MM.1S (cell line): ENCODE measurements around the gene HOXD4.

Experiments used
- DNase-seq: peaks from one replicate; pipeline ENCODE4 v3.0.0-alpha.2; 2015
- H2AFZ ChIP-seq: fragments of 300-600 bp; sonication (generic); 2 replicates; pipeline ENCODE4 v1.6.0; 2016; ENCODE audit warnings: antibody characterized with exemption, low read length
- H3F3A ChIP-seq: fragments of 300-600 bp; sonication (generic); 2 replicates; pipeline ENCODE4 v1.6.1; 2016; ENCODE audit warnings: mild to moderate bottlenecking, antibody characterized with exemption, low read length, moderate library complexity, mixed read lengths; ENCODE audit not compliant: insufficient read depth
- H3K27ac ChIP-seq: fragments of 300-600 bp; sonication (generic); 2 replicates; pipeline ENCODE4 v1.5.1; 2016; ENCODE audit warnings: mild to moderate bottlenecking, low read length
- H3K27me3 ChIP-seq: fragments of 300-600 bp; sonication (generic); replicated peaks from 2 replicates; pipeline ENCODE4 v1.6.0; 2016; ENCODE audit warnings: low read length; ENCODE audit not compliant: insufficient read depth
- H3K36me3 ChIP-seq: fragments of 300-600 bp; sonication (generic); replicated peaks from 2 replicates; pipeline ENCODE4 v1.6.1; 2016; ENCODE audit warnings: mild to moderate bottlenecking, low read length, mixed read lengths; ENCODE audit not compliant: insufficient read depth
- H3K4me1 ChIP-seq: fragments of 300-600 bp; sonication (generic); 2 replicates; pipeline ENCODE4 v1.6.1; 2016; ENCODE audit warnings: low read length, mixed read lengths
- H3K4me2 ChIP-seq: fragments of 300-600 bp; sonication (generic); 2 replicates; pipeline ENCODE4 v1.6.0; 2016; ENCODE audit warnings: low read depth, low read length
- H3K4me3 ChIP-seq: fragments of 300-600 bp; sonication (generic); 2 replicates; pipeline ENCODE4 v1.5.1; 2016; ENCODE audit warnings: low read length, mixed read lengths
- H3K79me2 ChIP-seq: fragments of 300-600 bp; sonication (generic); 2 replicates; pipeline ENCODE4 v1.6.1; 2016; ENCODE audit warnings: mixed run types, low read length, mixed read lengths
- H3K9ac ChIP-seq: fragments of 300-600 bp; sonication (generic); 2 replicates; pipeline ENCODE4 v1.6.1; 2016; ENCODE audit warnings: low read length, mixed read lengths
- H3K9me2 ChIP-seq: fragments of 300-600 bp; sonication (generic); replicated peaks from 2 replicates; pipeline ENCODE4 v1.6.1; 2016; ENCODE audit warnings: mild to moderate bottlenecking, low read length, mixed read lengths; ENCODE audit not compliant: insufficient read depth
- H3K9me3 ChIP-seq: fragments of 300-600 bp; sonication (generic); replicated peaks from 2 replicates; pipeline ENCODE4 v1.6.1; 2016; ENCODE audit warnings: mild to moderate bottlenecking, low read length, mixed read lengths; ENCODE audit not compliant: insufficient read depth
- H4K20me1 ChIP-seq: fragments of 300-600 bp; sonication (generic); 2 replicates; pipeline ENCODE4 v1.6.1; 2016; ENCODE audit warnings: mild to moderate bottlenecking, low read length, moderate library complexity, mixed read lengths; ENCODE audit not compliant: insufficient read depth
- EZH2 ChIP-seq: fragments of 300-600 bp; sonication (generic); optimal IDR thresholded peaks from 2 replicates; pipeline ENCODE3; 2017; ENCODE audit warnings: low read depth, mild to moderate bottlenecking, antibody characterized with exemption, low read length, mixed read lengths
- EZH2phosphoT487 ChIP-seq: fragments of 300-600 bp; sonication (generic); IDR thresholded peaks from 2 replicates; pipeline ENCODE4 v1.6.1; 2018; ENCODE audit warnings: antibody characterized with exemption, low read length
- TF ChIP-seq, protein P1 (sequence below): fragments of 300-600 bp; sonication (generic); IDR thresholded peaks from 2 replicates; pipeline ENCODE4 v1.5.1; 2016; ENCODE audit warnings: antibody characterized with exemption, low read length, mixed read lengths

Gene HOXD4

DNA sequence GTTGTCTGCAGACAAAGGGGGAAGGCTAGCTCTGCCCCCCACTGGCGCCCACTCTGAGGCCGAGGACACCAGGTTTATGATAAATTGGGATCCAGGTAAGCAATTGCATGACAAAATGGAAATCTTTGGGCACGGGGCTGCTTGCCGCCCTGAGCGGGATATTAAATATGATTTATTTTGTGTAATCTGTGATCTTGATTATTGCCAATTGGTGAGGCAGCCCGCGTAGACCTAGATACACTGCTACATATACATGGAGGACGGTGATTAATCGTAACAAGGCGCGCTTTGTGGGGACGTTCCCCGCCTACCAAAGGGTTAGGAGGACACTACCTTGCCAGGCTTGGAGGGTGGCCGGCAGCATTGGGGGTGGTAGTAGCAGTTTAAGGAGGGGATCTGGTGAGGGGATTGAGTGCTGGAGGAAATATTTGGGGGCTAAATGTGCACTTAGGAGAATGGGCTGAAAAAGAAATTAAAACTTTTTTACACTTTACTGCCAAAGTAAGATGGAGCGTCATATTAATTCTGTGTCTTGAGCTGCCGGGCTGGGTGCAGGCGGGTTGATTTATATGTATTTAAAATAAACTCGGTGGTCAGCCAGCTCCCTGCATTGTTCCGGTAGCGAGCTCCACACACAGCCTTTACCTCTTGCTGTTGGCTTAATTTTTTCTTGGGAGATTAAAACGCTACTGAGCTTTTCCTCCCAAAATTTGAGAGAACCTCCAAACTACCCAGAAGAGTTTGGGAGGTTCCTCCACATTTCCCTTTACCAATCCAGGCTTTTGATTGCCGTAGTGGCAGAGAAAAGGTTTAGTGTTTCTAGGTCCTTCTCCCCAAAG lies 9.9 kb downstream of the HOXD4 start:
- peaks cover 8% of the 10 kb centered on the region; the same call in 1 of the 2 replicates for H3K27me3 ChIP-seq
- H3K4me3 ChIP-seq, result no peak overlapping the region
- H3K9ac ChIP-seq, result no peak overlapping the region

DNA sequence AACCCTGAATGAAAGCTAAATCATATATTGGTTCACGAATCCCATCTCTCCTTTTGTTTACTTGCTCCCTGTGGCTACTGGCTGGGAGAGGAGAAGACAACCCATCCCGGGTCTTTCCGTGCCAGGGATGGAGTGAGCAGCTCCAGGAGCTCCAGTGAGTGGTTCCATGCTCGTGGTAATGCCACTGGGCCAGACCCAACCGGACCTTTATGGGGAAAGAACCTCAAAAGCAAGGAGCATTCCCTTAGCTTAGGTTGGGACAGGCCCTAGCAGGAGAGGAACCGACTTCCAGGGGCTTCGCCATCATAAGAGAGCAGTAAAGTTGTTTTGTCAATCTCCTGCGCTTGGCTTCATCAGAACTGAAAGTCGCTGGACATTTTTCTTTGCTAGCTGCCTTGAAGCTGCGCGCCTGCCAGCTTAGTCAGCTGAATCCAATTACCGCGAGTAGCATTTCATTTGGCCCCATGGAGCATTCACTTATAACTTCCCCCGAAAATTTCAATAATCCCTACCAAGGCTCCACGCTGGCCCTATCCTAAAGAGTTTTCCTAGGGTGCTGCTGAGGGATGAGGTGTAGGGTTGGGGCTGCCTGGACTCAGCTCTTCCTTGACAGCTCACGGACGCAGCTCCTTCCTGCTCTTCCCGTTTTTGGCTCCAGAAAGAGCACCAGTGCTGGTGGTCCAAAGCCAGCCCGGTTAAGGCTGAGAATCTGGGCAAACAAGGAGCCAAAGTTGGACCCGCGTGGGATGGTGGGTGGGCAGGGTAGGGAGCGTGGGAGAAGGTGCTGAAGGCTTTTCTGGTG lies 10.7 kb downstream of the HOXD4 start:
- Histone ChIP-seq H3K9me2 (no peaks in the 10 kb centered on the region), H3K9ac (no peak overlapping the region), H3K4me2 (no peak overlapping the region), H3K9me3 (no peaks in the 10 kb centered on the region), H3F3A (no peaks in the 10 kb centered on the region), H4K20me1 (no peaks in the 10 kb centered on the region), H3K36me3 (no peaks in the 10 kb centered on the region), H3K4me3 (no peak overlapping the region), H3K79me2 (no peaks in the 10 kb centered on the region), H3K27ac (no peak overlapping the region), H3K27me3 (peaks cover 8% of the 10 kb centered on the region; the same call in 1 of the 2 replicates), H3K4me1 (no peaks in the 10 kb centered on the region), H2AFZ (no peak overlapping the region)
- TF ChIP-seq EZH2 (no peak), EZH2phosphoT487 (no peak)
- TF ChIP-seq, protein P1, sequence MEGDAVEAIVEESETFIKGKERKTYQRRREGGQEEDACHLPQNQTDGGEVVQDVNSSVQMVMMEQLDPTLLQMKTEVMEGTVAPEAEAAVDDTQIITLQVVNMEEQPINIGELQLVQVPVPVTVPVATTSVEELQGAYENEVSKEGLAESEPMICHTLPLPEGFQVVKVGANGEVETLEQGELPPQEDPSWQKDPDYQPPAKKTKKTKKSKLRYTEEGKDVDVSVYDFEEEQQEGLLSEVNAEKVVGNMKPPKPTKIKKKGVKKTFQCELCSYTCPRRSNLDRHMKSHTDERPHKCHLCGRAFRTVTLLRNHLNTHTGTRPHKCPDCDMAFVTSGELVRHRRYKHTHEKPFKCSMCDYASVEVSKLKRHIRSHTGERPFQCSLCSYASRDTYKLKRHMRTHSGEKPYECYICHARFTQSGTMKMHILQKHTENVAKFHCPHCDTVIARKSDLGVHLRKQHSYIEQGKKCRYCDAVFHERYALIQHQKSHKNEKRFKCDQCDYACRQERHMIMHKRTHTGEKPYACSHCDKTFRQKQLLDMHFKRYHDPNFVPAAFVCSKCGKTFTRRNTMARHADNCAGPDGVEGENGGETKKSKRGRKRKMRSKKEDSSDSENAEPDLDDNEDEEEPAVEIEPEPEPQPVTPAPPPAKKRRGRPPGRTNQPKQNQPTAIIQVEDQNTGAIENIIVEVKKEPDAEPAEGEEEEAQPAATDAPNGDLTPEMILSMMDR, result no peak
- no peak for DNase-seq

More for the DNA sequence above, 9.9 kb downstream of the HOXD4 start:
- H3K36me3 ChIP-seq, result no peaks in the 10 kb centered on the region
- no peaks in the 10 kb centered on the region for H3F3A ChIP-seq
- H3K4me2 ChIP-seq, result no peak overlapping the region
- H3K27ac ChIP-seq, result no peak overlapping the region
- H2AFZ ChIP-seq, result no peak overlapping the region
- no peaks in the 10 kb centered on the region for H3K9me3 ChIP-seq
- H3K4me1 ChIP-seq, result no peaks in the 10 kb centered on the region
- DNase-seq, result no peak
- H4K20me1 ChIP-seq, result no peaks in the 10 kb centered on the region
- no peaks in the 10 kb centered on the region for H3K9me2 ChIP-seq
- no peaks in the 10 kb centered on the region for H3K79me2 ChIP-seq
- TF ChIP-seq EZH2 (no peak), EZH2phosphoT487 (no peak)
- TF ChIP-seq, protein P1, result no peak

DNA sequence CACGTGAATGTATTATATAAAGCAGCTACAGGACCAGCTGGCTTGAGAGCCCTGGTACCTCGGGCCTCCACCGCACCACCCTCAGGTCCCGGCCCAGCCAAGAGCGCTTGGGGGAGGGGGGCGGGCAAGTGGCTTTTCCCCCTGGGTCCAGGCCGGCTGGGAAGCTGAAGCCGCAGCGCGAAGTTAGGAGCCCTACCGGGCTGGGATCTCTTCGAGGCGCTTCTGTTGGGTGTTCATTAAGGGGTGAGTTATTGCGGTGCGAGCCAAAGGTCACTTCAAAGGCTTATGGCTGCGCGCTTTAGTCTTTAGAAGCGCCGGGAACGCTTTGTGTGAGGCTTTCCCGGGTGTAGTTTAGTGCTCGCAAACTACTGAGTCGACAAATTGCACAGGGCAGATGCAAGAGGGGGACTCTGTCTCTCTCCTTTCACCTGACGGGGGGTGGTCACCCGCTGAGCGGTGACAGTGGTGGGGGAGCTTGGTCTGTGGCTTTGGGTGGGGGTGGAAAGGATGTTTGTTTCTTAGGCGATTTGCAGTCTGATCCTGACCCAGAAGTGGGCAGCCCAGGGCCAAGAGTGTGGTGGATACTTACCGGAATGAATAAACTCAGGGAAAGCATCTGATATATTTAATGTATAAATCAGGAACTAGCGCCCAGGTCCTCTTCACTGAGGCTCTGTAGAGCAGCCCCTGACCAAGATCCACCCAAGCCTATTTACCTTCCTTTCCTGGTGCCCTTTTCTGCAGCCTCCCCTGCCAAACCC lies 11.7 kb downstream of the HOXD4 start:
- Histone ChIP-seq H3K36me3 (no peaks in the 10 kb centered on the region), H3K4me1 (no peaks in the 10 kb centered on the region), H3K9ac (no peak overlapping the region), H2AFZ (no peak overlapping the region), H3K4me3 (no peak overlapping the region), H3K4me2 (no peak overlapping the region), H3F3A (no peaks in the 10 kb centered on the region), H4K20me1 (no peaks in the 10 kb centered on the region), H3K9me3 (no peaks in the 10 kb centered on the region), H3K79me2 (no peaks in the 10 kb centered on the region), H3K27me3 (peaks cover 8% of the 10 kb centered on the region; the same call in 1 of the 2 replicates), H3K27ac (no peak overlapping the region), H3K9me2 (no peaks in the 10 kb centered on the region)
- no peak for DNase-seq
- TF ChIP-seq, protein P1, result no peak
- TF ChIP-seq EZH2phosphoT487 (no peak), EZH2 (no peak)
